AG08395 (cell line): Measurements from ENCODE around the gene CCDC185.

Experiments
- DNase-seq: peaks from one replicate; pipeline ENCODE4 v3.0.0; 2012; ENCODE audit warnings: mixed read lengths, low spot score

Gene CCDC185

DNA sequence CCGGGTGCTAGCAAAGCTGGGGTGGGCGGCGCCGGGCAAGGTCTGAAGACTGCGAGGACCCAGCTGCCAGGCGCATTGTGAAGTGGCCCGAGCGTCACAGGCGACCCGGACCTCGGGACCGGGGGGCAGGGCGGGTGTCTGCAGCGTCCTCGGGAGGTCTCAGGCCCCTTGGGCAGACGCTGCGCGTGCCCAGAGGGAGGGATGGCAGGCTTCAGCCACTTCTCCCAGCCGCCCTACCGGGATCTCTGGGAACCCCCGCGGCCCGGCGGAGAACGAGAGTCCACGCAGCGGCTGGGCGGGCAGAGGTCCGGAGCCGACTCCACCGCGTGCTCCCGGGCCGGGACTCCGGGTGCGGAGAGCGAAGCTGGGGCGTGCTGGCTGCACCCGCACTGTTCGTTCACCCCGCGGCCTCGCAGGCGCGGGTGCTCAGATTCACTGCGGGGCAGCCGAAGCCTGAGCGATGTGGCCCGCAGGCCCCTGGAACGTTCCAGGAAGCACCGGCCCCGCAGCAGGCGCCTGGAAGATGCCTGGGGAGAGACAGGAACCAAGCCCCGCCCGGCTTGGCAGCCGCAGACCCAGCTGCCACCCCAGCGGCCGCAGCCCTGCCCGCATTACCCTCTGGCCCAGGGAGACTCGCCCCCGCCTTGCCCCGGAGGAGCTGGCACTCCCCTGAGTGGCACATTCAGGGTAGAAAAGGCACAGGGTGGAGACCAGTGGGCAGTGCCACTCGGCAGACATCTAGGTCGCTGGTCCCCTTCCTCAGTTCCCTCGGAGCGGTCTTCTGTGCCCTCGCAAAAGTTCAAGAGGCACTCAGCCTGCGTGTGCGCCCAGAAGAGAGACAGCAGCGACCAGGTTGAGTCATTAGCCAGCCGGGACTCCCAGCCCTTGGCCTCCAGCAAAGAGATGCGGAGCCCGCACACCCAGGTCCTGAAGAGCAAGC, at the start of gene CCDC185:
Gene CCDC185 (plus strand): TSS at position 141 of the 940 bp plus-strand sequence. CDS start 61 bp downstream, at position 202.
- no peak for DNase-seq

DNA sequence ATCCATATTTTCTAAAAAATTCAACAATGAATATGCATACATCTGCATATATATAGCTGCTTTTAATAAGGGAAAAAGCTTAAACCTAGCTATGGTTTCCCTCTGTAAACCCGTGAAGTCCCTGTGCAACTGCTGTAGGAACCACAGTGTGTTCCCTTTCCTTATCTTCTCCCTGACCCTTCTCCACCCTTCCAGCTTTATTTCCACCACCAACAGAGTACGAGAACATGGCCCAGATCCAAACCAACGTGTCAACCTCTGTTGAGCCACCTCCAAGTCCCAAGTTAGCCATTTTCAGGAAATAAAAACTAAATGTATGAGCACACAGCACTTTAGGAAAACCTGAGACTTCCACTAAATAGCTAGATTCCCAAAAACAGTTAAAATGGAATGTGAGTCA, 49.5 kb upstream of the CCDC185 start:
- DNase-seq, result no peak

DNA sequence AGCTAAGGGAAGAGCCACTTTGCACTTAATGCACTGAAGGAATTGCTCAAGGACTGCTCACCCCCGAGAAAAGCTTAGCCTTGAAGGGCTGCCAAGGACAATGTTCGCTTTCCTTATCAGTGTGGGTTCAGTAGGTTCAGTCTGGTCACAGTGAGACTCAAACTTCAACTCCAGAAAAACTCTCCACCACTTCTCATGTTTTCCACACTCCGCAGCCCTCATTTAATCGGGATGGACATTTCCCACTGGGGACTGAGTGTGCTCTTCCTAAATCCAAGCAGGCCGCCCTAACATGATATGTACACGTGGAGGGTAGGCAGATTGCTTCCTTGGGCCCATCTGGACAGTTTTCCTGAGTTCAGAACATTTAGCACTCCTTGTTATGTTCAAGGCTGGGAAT, 48.7 kb upstream of the CCDC185 start:
- DNase-seq, result no peak

DNA sequence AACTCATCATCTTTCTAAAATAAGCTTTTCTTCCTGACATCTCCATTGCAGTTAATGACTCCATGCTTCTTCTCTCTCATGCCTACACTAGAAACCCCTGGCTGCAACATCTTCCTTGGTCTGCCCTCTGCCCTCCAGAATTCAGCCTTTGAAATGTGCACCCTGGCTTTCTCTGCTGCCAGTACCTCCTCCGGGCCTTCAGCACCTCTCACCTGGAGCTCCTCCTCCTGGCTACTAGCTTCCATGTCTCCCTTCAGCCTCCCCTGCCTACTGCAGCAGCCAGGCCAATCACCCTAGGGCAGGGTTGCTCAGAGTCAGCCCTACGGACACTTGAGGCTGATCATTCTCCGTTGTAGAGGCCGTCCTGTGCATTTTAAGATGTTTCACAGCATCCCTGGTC, 47.5 kb upstream of the CCDC185 start:
- no peak for DNase-seq

DNA sequence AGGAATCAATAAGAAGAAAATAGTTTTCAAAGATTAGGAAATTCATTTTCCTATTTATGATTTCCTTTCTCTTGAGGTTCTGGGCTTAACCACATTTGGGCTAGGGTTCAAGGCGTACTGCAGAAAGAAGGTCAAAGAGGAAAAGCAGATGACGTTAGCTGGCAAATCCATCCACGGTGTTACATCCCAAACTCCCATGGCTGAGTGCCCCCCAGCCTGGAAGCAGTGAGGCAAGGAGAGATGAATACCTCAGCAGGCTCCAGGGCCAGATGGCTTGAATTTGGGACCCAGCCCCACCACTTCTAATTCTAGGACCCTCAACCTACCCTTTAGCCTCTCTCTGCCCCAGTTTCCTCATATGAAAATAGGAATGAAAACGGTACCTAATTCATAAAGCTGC, 46.9 kb upstream of the CCDC185 start:
- no peak for DNase-seq

DNA sequence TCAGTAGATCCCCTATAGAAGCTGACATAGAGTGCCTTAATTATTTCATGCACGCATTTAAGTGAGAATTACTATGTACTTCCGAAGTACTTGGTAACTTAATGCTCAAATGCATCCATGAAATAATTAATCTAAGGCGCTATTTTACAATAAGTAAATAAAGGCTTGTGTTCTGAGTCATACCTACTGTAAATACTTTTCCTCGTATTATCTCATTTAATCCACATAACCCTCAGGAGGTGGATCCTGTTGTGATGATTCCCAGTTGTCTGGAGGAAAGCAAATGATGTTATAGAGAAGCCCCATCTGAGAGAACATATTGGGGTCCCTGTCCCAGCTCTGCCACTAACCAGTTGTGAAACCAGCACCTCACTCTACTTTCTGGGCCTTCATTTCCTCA, 45.6 kb upstream of the CCDC185 start:
- no peak for DNase-seq

DNA sequence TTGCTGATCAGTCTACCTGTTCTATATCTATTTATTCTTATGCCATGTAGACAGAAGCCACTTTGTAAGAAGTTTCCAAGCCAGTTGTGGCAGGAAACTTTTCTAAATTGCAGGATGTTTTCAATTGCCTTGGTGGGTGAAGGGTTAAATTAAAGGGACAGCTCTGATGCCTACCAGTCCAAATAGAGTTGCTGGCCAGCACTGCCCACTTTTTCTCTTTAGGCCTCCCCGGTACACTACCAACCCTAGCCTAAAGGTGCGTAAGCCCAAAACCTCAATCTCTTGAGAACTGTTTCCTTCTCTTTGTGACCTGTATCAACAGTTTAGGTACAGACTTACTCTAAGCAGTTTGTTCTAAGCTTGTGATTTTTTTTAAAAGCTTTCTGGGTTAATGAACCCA, 44.8 kb upstream of the CCDC185 start:
- DNase-seq, result no peak

DNA sequence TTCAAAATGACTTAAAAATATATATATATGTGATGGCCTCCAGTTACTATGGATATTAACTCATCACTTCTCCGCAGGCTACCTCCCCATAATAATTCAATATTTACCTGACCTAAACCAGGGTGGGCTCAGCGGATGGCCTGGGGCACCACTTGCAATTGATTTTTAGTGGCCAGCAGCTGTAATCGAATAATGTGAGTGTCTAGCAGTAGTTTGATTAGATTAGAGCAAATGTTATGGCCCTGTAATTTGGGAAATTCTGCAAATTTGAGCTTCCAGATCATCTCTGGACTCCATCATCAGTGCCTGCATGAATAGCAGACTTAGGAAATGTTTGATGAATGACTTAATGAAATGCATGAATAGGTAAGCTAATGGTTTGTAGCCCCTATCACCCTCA, 44.0 kb upstream of the CCDC185 start:
- no peak for DNase-seq

DNA sequence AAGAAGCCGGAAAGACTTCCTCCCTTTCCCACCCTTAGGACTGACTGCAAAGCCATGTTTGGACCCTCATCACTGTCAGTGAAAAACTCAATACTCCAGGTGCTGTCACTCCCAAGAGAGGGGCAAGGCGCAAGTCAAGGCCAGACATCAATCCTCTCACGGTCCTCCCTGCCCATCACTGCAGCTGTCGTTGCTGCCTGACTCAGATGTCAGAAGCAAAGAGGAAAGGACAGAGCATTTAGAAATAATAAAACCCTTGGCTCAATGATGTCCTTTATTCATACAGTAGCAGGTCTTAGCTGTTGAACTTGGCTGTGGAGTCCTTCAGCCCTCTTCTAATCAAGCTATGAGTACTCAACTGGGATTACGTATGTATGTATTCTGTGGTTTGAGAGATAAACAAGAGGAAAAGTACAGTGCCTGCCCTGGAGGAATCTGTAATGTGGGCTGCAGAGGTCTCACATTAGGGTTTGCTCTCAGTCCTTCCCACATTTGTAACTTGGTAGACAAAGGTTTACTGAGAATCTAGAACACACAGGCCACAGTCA, 42.8 kb upstream of the CCDC185 start:
- DNase-seq, result no peak

DNA sequence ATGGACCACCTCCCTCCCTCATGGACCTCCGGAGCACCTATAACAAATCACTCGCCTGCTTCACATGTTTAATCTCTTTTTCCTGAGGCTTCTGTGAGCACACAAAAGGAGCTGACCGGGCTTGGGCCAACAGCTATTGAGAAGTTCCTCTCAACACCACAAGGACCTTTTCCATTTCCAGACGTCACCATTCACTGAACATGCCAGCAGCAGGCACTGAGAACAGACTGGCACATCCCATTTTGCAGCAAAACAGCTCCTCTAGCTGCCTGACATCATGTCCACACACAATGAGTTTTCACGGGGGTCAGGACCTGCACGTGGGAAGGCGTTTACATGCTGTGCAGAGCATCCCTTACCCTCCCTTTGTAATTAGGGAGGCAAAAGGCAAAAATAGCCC, 40.3 kb upstream of the CCDC185 start:
- DNase-seq, result no peak

DNA sequence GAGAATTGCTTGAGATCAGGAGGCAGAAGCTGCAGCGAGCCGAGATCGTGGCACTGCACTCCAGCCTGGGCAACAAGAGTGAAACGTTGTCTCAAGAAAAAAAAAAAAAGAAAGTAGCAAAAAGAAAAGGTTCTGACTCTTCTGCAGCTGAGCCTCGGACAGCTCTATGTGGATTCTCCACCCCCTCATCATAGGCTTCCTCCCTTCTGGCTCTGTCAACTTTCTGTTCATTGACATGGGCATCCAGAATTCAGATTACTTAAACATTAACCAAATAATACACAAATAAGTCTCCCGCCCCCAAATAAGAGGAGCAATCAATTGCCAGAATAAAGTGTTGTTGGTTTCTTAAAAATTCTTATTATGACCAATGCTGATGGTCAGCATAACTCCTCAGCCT, 39.3 kb upstream of the CCDC185 start:
- DNase-seq, result no peak

DNA sequence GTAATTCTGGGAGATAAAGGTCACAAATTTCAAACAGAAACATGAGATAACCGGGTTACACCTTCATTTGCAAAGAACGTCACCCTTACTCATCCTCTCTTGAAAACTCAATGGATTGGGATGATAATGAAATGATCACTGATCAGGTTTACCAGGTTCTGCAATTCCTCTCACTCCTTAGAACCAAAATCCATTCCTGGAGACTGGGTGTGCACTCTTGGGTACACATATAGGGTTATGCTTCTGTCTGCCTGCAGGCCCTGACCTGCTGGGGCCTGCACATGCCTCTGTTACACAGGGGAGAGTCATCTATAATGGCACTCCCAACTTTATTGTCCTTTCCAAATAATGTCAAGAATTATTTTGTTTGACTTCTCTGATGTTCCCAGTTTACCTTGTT, 37.5 kb upstream of the CCDC185 start:
- no peak for DNase-seq

DNA sequence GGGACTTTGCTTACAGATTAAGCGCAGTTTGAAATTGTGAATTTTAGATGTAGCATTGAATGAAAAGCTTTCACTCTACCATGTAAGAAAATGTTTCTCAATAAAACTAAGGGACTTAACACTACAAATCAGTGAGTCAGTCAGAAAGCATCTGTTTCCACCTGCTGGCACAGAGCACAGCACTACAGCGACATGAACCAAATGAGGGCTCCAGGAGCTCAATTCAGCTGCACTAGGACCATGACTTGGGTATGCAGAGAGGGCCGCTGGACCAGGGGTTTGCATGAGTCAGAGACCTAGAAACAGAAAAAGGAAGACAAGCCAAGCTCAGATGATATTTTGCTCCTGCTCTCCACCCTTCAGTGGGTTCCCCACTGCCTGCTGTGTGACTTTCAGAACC, 34.4 kb upstream of the CCDC185 start:
- no peak for DNase-seq

DNA sequence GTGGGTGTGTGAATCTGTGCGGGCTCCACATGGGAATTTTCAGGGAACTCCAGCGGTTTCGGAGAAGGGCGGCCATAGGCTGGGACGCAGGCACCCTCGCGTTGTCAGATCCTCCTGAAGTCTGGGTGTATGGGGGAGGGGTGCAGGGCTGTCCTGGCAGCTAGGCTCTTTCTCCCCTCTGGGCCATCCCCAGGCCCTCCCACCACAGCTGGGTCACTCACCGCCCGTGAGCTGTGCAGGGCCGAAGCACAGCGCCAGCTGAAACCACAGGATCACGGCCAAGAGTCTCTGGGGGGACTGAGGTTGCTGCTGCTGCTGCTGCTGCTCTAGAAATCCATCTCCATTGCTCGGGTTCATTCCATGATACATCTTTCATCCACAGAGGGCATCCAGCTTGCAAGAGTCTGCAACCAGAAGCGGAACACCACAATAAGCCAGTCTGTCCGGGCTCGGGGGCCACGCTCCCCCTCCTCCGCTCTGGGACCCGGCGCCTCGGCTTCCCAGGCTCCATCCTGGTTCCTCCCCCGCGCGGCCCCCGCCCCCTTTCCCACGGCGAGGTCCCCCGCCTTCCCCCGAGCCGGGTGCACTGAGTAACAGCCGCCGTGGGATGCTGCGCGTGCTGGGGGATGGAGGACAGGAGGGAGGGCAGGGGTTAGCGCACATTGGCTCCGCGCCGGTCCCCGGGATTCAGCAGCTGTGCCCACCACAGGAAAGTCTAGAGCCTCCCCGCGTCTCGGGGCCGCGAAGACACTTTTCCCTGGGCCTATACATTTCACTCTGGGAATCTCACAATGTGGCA, 30.0 kb upstream of the CCDC185 start:
- DNase-seq, result peak; percentile 38

DNA sequence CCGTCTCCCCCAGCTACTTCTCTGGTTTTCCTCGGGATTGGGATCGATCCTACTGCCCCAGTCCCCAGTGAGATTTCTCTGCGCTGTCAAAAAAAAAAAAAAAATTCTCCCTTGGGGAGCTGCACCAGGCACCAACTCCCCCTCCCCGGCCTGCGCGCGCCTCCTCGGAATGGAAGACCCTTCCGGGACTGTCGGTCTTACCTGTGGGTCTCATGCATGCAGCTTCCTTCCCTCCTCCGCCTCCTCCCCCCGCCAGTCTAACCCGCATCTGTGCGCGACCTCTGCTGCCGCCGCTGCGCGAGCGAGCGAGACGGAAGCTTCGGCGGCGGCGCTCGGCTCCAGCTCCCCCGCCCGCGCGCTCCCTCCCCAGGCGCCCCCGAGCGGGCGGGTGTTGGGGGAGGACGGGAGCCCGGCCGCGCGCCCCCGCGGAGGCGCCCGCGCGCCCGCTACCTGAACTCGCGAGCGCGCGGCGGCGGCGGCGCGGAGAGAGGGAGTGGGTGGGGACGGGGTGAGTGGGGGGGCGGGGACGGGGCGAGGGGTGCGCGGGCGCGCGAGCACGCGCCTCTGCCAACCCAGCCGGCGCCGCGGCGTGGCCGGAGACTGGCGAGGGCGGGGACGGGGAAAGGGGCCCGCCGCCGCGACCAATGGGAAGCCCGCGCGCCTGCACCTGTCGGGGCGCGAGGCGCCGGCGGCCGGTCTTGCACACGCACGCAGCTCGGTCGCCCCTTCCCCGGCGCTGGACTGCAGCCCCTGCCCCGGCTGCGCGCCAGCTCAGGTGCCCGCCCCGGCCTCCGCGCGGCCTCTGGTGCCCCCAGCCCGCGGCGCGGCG, 29.1 kb upstream of the CCDC185 start, which contains the start of gene SUSD4:
Gene SUSD4 (minus strand): TSS at position 321 of the 829 bp plus-strand sequence. CDS start 751 bp downstream, outside the sequence.
- no peak for DNase-seq

DNA sequence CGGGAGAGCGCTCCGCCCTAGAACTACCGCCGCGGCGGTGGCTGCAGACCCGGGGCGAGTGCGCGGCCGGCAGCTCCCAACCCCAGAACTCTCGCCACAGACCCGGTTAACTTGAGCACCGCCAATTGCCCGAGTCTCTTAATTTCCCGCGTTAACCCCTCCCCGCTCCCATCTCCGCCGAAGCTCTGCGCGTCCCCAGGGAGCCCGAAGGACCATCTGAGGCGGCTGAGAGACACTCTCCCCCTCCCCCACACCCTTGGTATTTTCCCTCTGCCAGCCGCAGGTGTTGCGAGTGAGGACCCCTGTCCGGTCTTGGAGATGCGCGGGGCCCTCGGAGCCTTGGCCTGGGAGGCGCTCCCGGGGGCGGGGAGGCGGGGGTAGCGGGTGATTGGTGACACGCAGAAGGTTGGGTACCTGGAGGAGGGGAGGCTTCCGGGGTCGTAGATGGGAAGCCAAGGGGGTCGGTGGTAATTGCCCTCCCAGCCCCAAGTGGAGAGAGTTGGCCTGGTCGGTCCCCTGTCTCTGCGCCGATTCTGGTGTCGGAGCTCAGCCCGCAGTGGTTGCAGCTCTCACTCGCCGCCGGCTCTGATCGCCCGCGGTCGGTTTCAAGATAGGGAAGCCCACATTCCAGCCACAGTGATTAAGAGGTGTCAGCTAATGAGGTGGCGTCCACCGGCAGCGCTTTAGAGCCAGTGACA, 28.4 kb upstream of the CCDC185 start:
- DNase-seq, result no peak

DNA sequence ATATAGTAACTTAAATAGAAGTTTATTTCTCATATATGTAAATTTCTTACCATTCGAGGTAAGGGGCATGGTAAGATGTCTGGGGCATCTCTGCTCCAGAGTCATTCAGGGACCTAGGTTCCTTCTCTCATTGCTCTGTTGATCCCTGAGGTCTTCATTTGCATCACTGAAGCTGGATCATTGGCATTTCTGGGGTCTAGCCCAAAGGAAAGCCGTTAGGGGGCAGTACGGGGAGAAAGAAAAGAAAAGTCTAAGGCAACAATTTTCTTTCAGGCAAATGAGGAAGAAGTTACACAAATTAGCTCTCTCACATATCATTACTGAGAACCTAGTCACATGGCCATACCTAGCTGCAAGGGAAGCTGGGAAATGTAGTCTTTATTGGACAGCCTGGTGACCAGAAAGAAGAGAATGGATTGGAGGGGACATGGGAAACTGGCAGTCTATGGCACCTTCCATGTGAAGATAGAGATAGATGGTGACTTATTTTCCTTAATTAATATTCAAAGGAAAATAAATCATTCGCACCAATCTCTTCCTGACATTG, 19.1 kb upstream of the CCDC185 start:
- DNase-seq, result no peak

DNA sequence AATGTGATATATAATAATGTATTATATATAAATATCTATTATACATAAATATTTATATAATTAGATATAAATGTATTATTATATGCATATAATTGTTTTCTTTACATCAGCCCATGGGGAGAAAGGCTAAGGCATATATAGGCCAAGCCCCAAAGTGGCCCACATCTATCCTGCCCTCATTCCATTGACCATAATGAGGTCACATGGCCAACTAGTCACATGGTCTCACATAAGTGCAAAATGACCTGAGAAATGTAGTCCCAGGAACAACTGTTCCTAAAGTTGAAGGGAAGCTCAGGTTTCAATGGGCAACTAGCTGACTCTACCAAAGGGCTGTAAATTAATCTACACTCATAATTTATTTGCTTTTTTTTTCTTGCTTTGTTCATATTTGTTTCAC, 14.5 kb upstream of the CCDC185 start:
- no peak for DNase-seq

DNA sequence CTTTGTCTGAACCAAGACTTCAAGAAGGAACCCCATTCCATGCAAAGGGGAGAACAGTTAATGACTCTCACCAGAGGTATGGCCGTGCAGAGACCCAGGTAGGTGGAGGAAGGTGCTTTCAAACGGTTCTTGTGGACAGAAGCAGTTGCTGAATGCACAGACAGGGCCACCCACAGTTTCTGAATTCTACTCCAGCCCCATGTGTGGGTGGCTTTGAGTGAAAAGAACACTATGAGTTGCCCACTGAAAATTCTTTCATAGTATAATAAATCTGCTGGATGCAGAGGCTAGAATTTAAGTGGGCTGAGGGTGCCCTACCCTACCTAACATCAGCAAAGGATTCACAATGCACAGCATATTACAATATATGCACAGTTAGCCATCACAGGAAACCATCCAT, 7.2 kb upstream of the CCDC185 start:
- no peak for DNase-seq

DNA sequence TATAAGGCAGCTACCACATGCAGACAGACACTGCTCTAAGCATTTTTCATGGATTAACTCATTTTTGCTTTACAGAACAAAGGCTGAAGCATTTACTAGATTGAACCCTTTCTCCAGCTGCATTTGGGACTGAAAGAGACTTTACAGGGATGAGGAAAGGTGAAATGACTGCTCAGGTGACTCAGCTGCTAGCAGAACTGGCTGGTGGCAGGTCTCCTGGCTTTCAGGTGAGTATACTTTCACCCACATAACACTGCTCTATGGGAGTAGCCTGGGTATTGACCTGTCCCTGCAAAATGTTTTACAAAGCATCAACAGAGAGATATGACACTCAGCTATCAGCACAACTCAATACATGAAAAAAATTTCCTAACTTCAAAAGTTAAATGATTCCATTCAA, 2.6 kb upstream of the CCDC185 start:
- no peak for DNase-seq

DNA sequence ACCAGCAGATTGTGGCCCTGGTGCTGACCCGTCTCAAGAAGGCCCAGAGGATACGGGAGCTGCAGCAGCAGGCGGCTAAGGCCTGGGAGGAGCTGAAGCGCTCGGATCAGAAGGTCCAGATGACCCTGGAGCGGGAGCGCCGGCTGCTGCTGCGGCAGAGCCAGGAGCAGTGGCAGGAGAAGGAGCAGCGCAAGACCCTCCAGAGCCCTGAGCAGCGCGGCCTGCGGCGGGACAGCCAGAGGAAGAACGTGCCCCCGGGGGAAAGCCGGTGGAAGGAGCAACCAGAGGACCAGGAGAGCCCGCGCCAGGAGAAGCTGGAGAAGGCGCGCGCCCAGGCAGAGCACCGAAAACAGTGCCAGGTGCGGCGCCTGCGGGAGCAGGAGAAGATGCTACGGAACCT, 1.0 kb downstream of the CCDC185 start:
- DNase-seq, result no peak
